Measurements from ENCODE around the gene FAXC.
"Not testable (repeated sequence)": the region's sequence is repeated elsewhere in the genome, so short reads cannot be mapped to it uniquely, and the experiment has no call there.

FAXC gene

GRCh38 chr6:99341862-99342455, 7.5 kb downstream of the FAXC start:
- no peak for DNase-seq (ENCODE audit: low read depth)

GRCh38 chr6:99338188-99338587, 11.3 kb downstream of the FAXC start:
- no peak for DNase-seq (ENCODE audit: low read depth)

- not testable (repeated sequence) for DNase-seq (ENCODE audit: low read depth)
Observed at GRCh38 chr6:99335298-99335697, 14.2 kb downstream of the FAXC start.

DNA sequence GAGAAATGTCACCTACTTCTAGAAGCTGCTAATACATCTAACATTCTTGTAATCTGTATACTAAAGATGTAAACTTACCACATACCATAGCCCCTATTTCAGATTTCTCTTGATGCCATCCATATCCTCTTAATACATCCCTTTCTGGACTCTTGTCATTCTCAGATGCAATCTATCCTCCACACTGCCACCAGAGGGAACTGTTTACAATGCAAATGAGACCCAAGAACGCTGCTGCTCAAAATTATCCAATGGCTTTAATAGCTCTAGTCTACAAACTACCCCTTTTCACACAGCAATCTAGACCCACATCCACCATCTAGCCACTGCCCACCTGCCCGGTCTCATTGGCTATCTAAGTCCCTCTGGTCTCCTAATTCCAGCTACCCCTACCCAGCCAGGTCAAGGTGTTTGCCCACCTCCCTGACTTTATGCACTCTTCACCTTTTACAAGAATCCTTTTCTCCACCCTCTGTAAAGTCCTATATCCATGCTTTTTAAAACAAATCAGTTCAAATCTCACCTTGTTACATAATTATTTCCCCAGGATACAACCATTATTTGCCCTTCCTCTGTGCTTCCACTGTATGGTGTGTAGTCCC, 14.8 kb downstream of the FAXC start:
- DNase-seq (ENCODE audit: low read depth): no peak

GRCh38 chr6:99333068-99333467, 16.4 kb downstream of the FAXC start:
- DNase-seq (ENCODE audit: low read depth): no peak

- no peak for DNase-seq (ENCODE audit: low read depth)
Observed at GRCh38 chr6:99331531-99331930, 17.9 kb downstream of the FAXC start.

- no peak for DNase-seq (ENCODE audit: low read depth)
Observed at GRCh38 chr6:99330159-99330558, 19.3 kb downstream of the FAXC start.

DNA sequence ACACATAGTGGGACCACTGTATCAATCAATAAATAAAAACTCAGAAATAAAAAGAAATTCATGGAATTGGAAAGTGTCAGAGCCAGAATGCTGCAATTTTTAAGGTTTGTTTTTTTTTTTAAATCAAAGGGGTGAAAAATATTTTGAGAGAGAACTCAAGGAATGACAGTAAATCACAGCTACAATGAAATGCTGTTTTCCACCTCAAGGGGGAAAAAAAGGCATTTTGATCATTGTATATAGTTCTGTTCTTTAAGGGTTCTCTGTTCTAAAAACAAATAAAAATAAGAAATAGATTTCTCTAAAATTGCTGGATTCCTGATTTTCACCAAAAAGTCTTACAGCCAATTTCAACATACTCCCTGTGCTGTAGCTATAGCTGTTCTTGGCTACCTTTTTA, 24.5 kb downstream of the FAXC start:
- no peak for DNase-seq (ENCODE audit: low read depth)

DNA sequence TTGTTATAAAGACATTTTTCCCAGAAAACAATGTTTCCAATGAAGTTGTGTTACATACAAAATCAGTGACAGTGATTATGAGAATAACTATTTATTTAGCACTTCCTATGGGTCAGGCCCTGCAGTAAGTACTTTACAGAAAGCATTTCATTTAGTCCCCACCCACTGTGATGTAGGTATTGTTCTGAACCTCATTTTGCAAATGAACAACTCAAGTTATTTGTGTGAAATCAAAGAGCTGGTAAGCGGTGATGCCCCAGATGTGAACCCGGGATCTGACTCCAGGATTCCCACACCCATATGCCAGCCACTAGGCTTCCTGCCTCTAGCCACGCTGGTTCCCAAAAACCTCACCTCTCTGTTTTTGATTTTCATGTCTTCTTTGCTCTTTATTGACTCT, 30.9 kb downstream of the FAXC start:
- no peak for DNase-seq (ENCODE audit: low read depth)

GRCh38 chr6:99312354-99312753, 37.1 kb downstream of the FAXC start:
- no peak for DNase-seq (ENCODE audit: low read depth)

- DNase-seq (ENCODE audit: low read depth): no peak
Observed at GRCh38 chr6:99310553-99310952, 38.9 kb downstream of the FAXC start.

GRCh38 chr6:99309557-99309956, 39.9 kb downstream of the FAXC start:
- no peak for DNase-seq (ENCODE audit: low read depth)

- DNase-seq (ENCODE audit: low read depth): no peak
Observed at GRCh38 chr6:99308788-99309187, 40.7 kb downstream of the FAXC start.

DNA sequence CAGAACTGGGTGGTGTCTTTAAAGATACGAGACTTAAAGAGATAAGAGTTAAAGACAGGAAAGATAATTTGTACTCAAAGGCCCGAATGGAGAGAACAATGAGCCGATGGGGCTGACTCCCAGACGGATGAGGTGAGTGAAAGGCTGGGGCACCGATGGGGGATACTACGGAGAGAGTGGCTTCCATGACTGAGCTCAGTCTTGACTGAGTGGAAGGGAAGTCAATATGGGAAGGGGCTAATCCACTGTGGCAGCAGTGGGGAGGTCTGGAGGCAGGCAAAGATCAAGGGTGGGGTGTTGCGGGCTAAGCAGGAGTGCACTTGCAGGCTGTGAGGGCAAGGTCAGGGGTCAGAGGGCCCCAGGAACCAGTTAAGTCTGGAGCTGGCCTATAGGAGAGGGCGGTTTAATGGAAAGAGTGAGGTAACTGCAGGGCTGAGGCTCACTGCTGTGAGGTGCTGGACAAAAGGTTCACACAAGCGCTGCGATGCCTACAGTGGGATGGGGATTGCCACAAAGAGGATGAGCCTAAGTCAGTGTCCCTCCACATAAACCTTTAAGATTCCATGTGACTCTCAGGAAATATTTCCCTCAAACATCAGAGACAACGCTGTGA, 42.1 kb downstream of the FAXC start:
- DNase-seq (ENCODE audit: low read depth): no peak

- DNase-seq (ENCODE audit: low read depth): no peak
Observed at GRCh38 chr6:99306341-99306740, 43.1 kb downstream of the FAXC start.

GRCh38 chr6:99305021-99305554, 44.4 kb downstream of the FAXC start:
- DNase-seq (ENCODE audit: low read depth): no peak

DNA sequence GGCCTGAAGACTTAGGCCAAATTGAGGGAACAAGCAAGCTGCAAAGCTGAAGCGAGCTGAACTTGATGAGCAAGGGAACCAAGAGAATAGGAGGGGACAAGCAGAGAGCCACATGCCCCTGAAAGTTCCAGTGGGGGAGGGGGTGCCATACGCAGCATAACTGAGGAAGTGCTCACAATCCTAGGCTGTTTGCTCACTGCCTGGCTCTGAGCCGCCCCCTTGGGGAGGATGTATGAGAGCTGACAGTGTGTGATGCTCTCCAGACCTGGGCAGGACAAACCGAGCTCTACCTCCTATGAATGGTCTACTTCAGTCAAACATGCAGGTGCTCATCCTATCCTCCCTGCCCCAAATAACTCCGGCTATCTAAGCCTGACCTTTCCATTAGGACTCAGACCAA, 52.1 kb downstream of the FAXC start:
- DNase-seq (ENCODE audit: low read depth): no peak

GRCh38 chr6:99297006-99297405, 52.5 kb downstream of the FAXC start:
- DNase-seq (ENCODE audit: low read depth): no peak

DNA sequence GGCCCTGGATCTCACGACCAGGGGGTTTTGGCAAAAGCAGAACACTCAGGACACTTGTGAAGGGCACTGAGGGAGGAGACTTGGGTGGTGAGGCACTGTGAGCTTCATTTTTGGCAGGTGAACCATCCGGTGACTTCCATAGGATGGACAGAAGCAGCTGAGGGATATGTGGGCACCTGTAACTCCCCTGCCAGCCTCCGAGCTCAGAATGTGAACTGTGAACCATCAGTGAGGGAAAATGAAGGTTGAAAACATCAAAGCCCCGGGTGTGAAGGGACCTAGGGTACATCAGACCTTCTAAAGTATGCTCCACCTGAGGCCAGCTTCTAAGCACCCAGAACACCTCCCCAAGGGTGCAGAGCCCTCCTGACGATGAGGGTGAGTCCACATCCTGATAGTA, 53.2 kb downstream of the FAXC start:
- no peak for DNase-seq (ENCODE audit: low read depth)

DNA sequence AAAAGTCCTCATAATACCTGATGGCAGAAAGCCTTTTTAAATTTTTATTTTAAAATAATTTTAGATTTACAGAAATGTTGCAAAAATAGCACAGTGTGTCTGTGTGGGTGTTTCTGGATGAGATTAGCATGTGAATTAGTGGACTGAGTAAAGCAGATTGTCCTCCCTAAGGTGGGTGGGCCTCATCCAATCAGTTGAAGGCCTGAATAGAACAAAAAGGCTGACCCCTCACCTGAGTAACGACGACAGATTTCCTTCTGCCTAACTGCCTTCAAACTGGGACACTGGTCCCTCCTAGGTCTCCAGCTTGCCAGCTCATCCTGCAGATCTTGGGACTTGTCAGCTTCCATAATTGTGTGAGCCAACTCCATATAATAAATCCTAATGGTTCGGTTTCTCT, 54.2 kb downstream of the FAXC start:
- no peak for DNase-seq (ENCODE audit: low read depth)

DNA sequence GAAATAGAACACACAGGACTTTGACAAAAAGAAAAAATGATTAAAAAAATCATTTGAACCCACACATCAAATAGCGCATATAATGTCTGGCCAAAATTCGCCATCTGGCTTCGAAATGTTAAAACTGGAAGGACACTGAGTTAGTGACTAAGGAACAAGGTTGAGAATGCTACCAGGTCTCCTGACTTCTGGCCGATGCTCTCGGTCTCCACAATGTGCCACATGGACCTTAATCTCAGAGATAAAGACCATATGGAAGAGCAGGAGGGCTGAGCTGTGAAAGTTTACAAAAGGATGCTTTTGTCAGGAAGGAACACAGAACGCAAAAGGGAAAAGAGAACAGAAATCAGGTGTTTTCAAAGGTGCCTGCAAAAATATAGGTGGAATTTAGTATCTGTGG, 54.7 kb downstream of the FAXC start:
- no peak for DNase-seq (ENCODE audit: low read depth)

GRCh38 chr6:99289701-99290100, 59.8 kb downstream of the FAXC start:
- no peak for DNase-seq (ENCODE audit: low read depth)

DNA sequence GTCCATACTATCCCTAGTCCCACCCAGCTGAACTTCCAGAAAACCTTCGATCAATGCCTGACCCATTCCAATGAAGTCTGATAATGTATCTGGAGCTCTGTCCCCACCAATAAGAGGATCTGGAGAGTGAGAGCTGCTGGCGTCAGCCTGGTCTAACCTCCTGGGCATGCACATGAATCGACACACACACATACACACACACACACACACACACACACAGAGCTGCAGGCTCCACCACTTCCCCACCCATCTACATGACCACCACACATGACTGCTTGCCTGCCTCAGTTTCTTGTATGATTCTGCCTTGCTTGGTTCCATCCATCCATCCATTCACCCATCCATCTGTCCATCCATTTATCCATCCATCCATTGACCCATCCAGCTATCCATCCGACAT, 60.8 kb downstream of the FAXC start:
- DNase-seq (ENCODE audit: low read depth): no peak

- no peak for DNase-seq (ENCODE audit: low read depth)
Observed at GRCh38 chr6:99287523-99287922, 62.0 kb downstream of the FAXC start.

Data from stimulated activated CD8-positive, alpha-beta memory T cell treated with anti-CD3 and anti-CD28 coated beads, Interleukin-15, amount 100 ng/mL, for 24 hours (primary cell).